ENCODE measurements around the gene NFKB1.

Gene NFKB1

GRCh38 chr4:102624505-102624904 lies 123.3 kb downstream of the NFKB1 start:
- no peak for DNase-seq (ENCODE audit: low read depth in 3 of 3)

- DNase-seq (ENCODE audit: low read depth in 3 of 3): peak in 1 of 3 experiments; percentile 60
Observed at GRCh38 chr4:102625232-102625930, 124.2 kb downstream of the NFKB1 start.

GRCh38 chr4:102627831-102628523 lies 126.8 kb downstream of the NFKB1 start:
- DNase-seq (ENCODE audit: low read depth in 3 of 3): no peak

- DNase-seq (ENCODE audit: low read depth in 3 of 3): no peak
Observed at GRCh38 chr4:102629673-102630072, 128.5 kb downstream of the NFKB1 start.

- DNase-seq (ENCODE audit: low read depth in 3 of 3): no peak
Observed at GRCh38 chr4:102631616-102632015, 130.5 kb downstream of the NFKB1 start.

GRCh38 chr4:102632241-102633065 lies 131.3 kb downstream of the NFKB1 start:
- no peak for DNase-seq (ENCODE audit: low read depth in 3 of 3)

GRCh38 chr4:102633100-102633499 lies 131.9 kb downstream of the NFKB1 start:
- no peak for DNase-seq (ENCODE audit: low read depth in 3 of 3)

GRCh38 chr4:102637391-102637790 lies 136.2 kb downstream of the NFKB1 start:
- no peak for DNase-seq (ENCODE audit: low read depth in 3 of 3)

- DNase-seq (ENCODE audit: low read depth in 3 of 3): no peak
Observed at GRCh38 chr4:102638621-102639020, 137.5 kb downstream of the NFKB1 start.

- DNase-seq (ENCODE audit: low read depth in 3 of 3): no peak
Observed at GRCh38 chr4:102639598-102639997, 138.4 kb downstream of the NFKB1 start.

- DNase-seq (ENCODE audit: low read depth in 3 of 3): no peak
Observed at GRCh38 chr4:102640669-102641068, 139.5 kb downstream of the NFKB1 start.

- no peak for DNase-seq (ENCODE audit: low read depth in 3 of 3)
Observed at GRCh38 chr4:102641793-102642192, 140.6 kb downstream of the NFKB1 start.

- no peak for DNase-seq (ENCODE audit: low read depth in 3 of 3)
Observed at GRCh38 chr4:102642631-102643298, 141.6 kb downstream of the NFKB1 start.

GRCh38 chr4:102647117-102647516 lies 146.0 kb downstream of the NFKB1 start:
- no peak for DNase-seq (ENCODE audit: low read depth in 3 of 3)

GRCh38 chr4:102657206-102657605 lies 156.0 kb downstream of the NFKB1 start:
- no peak for DNase-seq (ENCODE audit: low read depth in 3 of 3)

GRCh38 chr4:102663073-102663472 lies 161.9 kb downstream of the NFKB1 start:
- no peak for DNase-seq (ENCODE audit: low read depth in 3 of 3)

GRCh38 chr4:102665527-102665926 lies 164.4 kb downstream of the NFKB1 start:
- DNase-seq (ENCODE audit: low read depth in 3 of 3): no peak
